Measurements from ENCODE around the gene TXN2. TPM values are rescaled to one million over a fixed set of nuclear protein-coding genes. Genes with fewer than 3 reads are reported as not detected.

The TXN2 gene
- total RNA-seq, 1 donor, result 17.4 TPM

DNA sequence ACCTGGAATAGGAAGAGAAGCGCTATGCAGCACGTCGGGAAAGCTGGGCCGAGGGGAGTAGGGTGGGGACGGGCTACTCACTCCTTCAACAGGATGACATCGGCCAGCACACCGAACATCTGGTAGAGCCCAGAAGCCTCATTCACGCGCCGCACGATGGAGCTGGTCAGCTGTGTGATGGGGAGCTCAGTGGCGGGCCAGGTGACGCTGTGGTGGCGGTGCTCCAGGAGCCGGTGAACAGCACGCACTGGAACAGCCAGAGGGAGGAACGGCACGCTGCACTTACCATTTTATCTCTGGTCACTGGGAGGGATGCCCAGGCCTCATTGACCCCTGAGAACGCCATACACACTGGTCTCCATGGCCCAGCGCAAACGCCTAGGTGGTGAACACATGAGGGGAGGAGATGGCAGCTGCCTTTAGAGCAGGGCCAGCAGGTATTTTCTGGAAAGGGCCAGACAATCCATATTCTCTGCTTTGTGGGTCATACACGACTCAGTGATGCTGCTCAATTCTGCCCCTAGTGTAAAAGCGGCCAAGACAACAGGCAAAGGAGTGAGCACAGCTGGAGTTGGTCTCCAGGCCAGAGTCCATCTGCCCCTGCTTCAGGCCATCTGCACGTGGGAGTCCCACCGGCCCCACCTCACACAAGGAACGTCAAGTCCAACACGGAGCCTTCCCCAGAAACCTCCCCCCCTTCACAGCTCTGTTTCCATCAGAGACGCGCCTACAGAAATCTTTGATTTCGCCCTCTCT lies 16.6 kb upstream of the TXN2 start:
- TF ChIP-seq, protein P1, sequence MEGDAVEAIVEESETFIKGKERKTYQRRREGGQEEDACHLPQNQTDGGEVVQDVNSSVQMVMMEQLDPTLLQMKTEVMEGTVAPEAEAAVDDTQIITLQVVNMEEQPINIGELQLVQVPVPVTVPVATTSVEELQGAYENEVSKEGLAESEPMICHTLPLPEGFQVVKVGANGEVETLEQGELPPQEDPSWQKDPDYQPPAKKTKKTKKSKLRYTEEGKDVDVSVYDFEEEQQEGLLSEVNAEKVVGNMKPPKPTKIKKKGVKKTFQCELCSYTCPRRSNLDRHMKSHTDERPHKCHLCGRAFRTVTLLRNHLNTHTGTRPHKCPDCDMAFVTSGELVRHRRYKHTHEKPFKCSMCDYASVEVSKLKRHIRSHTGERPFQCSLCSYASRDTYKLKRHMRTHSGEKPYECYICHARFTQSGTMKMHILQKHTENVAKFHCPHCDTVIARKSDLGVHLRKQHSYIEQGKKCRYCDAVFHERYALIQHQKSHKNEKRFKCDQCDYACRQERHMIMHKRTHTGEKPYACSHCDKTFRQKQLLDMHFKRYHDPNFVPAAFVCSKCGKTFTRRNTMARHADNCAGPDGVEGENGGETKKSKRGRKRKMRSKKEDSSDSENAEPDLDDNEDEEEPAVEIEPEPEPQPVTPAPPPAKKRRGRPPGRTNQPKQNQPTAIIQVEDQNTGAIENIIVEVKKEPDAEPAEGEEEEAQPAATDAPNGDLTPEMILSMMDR (IDR thresholded peaks at IDR 0.05; ENCODE audit: extremely low read depth, low read depth, low read length), result no peak
- H3K79me2 ChIP-seq (ENCODE audit: insufficient read depth, low read length), result no peaks in the 10 kb centered on the region
- no peaks in the 10 kb centered on the region for H3K4me1 ChIP-seq (ENCODE audit: insufficient read depth, low read length)
- H3K4me2 ChIP-seq (ENCODE audit: insufficient read depth, low read length), result no peak overlapping the region
- no peaks in the 10 kb centered on the region for H3K9me3 ChIP-seq (ENCODE audit: low read depth, low read length)
- no peak overlapping the region for H3K4me3 ChIP-seq (ENCODE audit: insufficient read depth, low read length)
- H3K27me3 ChIP-seq (ENCODE audit: insufficient read depth, low read length), result no peaks in the 10 kb centered on the region
- H3K36me3 ChIP-seq (ENCODE audit: insufficient read depth, low read length), result peaks cover 4% of the 10 kb centered on the region
- H4K20me1 ChIP-seq (ENCODE audit: insufficient read depth, low read length), result no peaks in the 10 kb centered on the region
- H3K27ac ChIP-seq (ENCODE audit: low read depth, low read length), result no peak overlapping the region
- H2AFZ ChIP-seq (ENCODE audit: low read length), result no peak overlapping the region
- DNase-seq (ENCODE audit: insufficient read length, low spot score, missing footprints), result no peak

DNA sequence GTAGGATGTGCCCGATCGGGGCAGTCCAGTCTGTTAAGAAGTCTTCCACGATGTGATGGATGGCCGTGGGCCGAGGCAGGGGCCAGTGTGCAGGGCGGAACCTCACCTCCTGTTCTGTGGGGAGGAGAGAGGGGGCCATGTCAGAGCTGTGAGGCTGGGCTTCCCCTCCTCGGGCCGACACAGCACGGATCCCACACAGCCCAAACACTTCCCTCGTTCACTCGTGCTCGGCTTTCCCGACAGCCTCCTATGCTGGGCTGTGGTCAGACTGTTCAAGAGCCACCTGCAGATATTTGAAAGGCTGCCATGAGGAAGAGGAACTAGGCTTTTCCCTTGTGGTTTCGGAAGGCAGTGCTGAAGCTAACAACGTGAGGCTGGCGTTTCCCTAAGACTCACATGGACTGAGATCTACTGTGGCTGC lies 12.3 kb upstream of the TXN2 start:
- Histone ChIP-seq H2AFZ (ENCODE audit: low read length) (no peak overlapping the region), H3K4me1 (ENCODE audit: insufficient read depth, low read length) (no peaks in the 10 kb centered on the region), H3K4me3 (ENCODE audit: insufficient read depth, low read length) (no peak overlapping the region), H4K20me1 (ENCODE audit: insufficient read depth, low read length) (no peaks in the 10 kb centered on the region), H3K36me3 (ENCODE audit: insufficient read depth, low read length) (peaks cover 4% of the 10 kb centered on the region), H3K79me2 (ENCODE audit: insufficient read depth, low read length) (no peaks in the 10 kb centered on the region), H3K27me3 (ENCODE audit: insufficient read depth, low read length) (no peaks in the 10 kb centered on the region), H3K4me2 (ENCODE audit: insufficient read depth, low read length) (no peak overlapping the region), H3K9me3 (ENCODE audit: low read depth, low read length) (no peaks in the 10 kb centered on the region), H3K27ac (ENCODE audit: low read depth, low read length) (no peak overlapping the region)
- TF ChIP-seq, protein P1 (IDR thresholded peaks at IDR 0.05; ENCODE audit: extremely low read depth, low read depth, low read length), result no peak
- no peak for DNase-seq (ENCODE audit: insufficient read length, low spot score, missing footprints)

DNA sequence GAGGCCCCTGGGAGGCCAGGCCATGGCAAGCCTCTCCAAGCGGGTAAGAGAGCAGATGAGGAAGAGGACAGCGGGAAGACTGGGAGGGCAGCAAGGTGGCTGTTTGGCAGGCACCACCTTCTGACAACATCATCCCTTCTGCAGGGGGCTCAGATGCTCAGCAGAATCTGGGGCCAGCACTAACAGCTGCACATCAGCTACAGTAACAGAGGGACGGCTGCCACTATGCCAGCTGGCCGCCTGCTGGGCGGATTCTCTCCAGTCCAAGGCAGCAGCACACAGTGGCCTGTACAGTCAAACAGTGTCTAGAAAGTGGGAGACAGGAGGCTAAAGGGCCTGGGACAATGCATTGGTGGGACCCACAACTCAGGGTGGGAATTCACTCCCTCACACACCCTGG lies 10.7 kb upstream of the TXN2 start:
- Histone ChIP-seq H3K4me1 (ENCODE audit: insufficient read depth, low read length) (no peaks in the 10 kb centered on the region), H3K36me3 (ENCODE audit: insufficient read depth, low read length) (peaks cover 4% of the 10 kb centered on the region), H3K4me3 (ENCODE audit: insufficient read depth, low read length) (no peak overlapping the region), H3K79me2 (ENCODE audit: insufficient read depth, low read length) (no peaks in the 10 kb centered on the region), H3K9me3 (ENCODE audit: low read depth, low read length) (no peaks in the 10 kb centered on the region), H3K27me3 (ENCODE audit: insufficient read depth, low read length) (no peaks in the 10 kb centered on the region), H4K20me1 (ENCODE audit: insufficient read depth, low read length) (no peaks in the 10 kb centered on the region), H3K4me2 (ENCODE audit: insufficient read depth, low read length) (no peak overlapping the region), H2AFZ (ENCODE audit: low read length) (no peak overlapping the region), H3K27ac (ENCODE audit: low read depth, low read length) (no peak overlapping the region)
- TF ChIP-seq, protein P1 (IDR thresholded peaks at IDR 0.05; ENCODE audit: extremely low read depth, low read depth, low read length), result no peak
- DNase-seq (ENCODE audit: insufficient read length, low spot score, missing footprints), result no peak

DNA sequence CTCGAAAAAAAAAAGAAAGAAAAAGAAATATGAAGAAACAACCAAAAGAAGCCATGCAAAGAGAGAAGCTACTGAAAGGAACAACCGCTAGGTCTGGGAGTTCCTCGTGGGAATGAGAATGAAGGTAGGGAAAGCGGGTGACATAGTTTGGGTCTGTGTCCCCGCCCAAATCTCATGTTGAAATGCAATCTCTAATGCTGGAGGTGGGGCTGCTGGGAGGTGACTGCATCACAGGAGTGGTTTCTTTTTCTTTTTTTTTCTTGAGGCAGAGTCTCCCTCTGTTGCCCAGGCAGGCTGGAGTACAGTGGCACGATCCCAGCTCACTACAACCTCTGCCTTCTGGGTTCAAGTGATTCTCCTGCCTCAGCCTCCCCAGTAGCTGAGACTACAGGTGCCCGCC lies 9.7 kb upstream of the TXN2 start:
- H3K27ac ChIP-seq (ENCODE audit: low read depth, low read length), result no peak overlapping the region
- H3K9me3 ChIP-seq (ENCODE audit: low read depth, low read length), result no peaks in the 10 kb centered on the region
- no peak overlapping the region for H3K4me3 ChIP-seq (ENCODE audit: insufficient read depth, low read length)
- no peak for DNase-seq (ENCODE audit: insufficient read length, low spot score, missing footprints)
- no peaks in the 10 kb centered on the region for H3K79me2 ChIP-seq (ENCODE audit: insufficient read depth, low read length)
- H2AFZ ChIP-seq (ENCODE audit: low read length), result no peak overlapping the region
- no peaks in the 10 kb centered on the region for H3K4me1 ChIP-seq (ENCODE audit: insufficient read depth, low read length)
- no peaks in the 10 kb centered on the region for H3K27me3 ChIP-seq (ENCODE audit: insufficient read depth, low read length)
- peaks cover 4% of the 10 kb centered on the region for H3K36me3 ChIP-seq (ENCODE audit: insufficient read depth, low read length)
- TF ChIP-seq, protein P1 (IDR thresholded peaks at IDR 0.05; ENCODE audit: extremely low read depth, low read depth, low read length), result no peak
- H3K4me2 ChIP-seq (ENCODE audit: insufficient read depth, low read length), result no peak overlapping the region
- H4K20me1 ChIP-seq (ENCODE audit: insufficient read depth, low read length), result no peaks in the 10 kb centered on the region

Data from osteoblast (primary cell).